Omental fat pad (tissue), 4 donors: ENCODE measurements around the gene TMEM72. TPM values are rescaled to one million over a fixed set of nuclear protein-coding genes. Genes with fewer than 3 reads are reported as not detected.

Source experiments
- ATAC-seq: fragments of 150-250 bp; one replicate; pipeline ENCODE4 v1.9.1; 2016; ENCODE audit warnings: mild to moderate bottlenecking, moderate library complexity; ENCODE audit not compliant: low FRiP score
- DNase-seq: peaks from one replicate; pipeline ENCODE4 v3.0.0-alpha.2; 2019; ENCODE audit warnings: low spot score
- total RNA-seq, 4 donors: library from RNA; depleted of rRNA; stranded (reverse); fragments of >200 nt; gene quantifications; one replicate each; pipeline ENCODE4 v1.1.0, GENCODE V29; 2016
- TF ChIP-seq, protein P1 (sequence below), 3 donors: fragments of 450-650 bp; IDR thresholded peaks; one replicate each; pipeline ENCODE4 v1.5.1; 2016 to 2017; ENCODE audit warnings: antibody characterized with exemption in 3 of 3, mild to moderate bottlenecking in 3 of 3, moderate library complexity in 2 of 3

TMEM72 gene
- total RNA-seq, 4 donors from 2014 or later, result not detected

DNA sequence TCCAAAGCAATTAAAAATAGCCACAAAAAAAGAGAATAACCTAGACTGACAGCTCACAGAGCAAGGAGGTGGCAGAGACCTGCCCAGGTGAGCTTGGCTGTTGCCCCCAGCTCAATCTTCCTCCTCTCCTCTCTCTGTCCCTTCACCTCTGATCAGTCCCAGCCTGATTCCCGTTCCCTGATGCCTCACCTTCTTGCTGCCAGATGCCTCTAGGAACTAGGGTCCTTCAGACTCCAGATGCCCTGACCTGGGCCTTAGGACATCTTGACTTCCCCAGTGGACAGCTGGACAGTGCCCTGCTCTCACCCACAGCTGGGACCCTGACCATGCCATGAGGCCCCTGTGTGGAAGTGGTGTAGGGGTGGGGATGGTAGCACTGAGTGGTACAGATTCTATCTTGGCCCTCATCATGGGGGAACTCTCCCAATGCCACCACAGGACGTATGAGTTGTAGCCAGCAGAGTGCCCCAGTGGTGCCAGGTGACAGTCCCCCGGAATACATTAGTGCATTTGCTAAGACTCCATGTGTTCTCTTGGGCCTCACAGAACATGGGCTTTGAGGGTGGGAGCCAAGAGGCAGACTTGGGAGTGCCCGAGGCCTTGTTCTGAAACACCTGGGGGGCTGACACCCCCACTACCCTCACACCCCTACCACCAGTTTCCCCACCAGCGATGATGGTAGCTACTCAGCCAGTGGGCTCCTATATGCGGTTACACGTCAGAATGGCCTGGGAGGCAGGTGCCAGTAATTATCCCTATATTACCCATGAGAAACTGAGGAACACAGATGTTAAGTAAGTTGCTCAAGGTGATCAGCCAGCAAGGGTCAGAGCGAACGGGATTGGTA, 65.4 kb downstream of the TMEM72 start:
- TF ChIP-seq, protein P1, sequence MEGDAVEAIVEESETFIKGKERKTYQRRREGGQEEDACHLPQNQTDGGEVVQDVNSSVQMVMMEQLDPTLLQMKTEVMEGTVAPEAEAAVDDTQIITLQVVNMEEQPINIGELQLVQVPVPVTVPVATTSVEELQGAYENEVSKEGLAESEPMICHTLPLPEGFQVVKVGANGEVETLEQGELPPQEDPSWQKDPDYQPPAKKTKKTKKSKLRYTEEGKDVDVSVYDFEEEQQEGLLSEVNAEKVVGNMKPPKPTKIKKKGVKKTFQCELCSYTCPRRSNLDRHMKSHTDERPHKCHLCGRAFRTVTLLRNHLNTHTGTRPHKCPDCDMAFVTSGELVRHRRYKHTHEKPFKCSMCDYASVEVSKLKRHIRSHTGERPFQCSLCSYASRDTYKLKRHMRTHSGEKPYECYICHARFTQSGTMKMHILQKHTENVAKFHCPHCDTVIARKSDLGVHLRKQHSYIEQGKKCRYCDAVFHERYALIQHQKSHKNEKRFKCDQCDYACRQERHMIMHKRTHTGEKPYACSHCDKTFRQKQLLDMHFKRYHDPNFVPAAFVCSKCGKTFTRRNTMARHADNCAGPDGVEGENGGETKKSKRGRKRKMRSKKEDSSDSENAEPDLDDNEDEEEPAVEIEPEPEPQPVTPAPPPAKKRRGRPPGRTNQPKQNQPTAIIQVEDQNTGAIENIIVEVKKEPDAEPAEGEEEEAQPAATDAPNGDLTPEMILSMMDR (IDR thresholded peaks at IDR 0.05), result no peak
- DNase-seq, result no peak
- no peak for ATAC-seq

DNA sequence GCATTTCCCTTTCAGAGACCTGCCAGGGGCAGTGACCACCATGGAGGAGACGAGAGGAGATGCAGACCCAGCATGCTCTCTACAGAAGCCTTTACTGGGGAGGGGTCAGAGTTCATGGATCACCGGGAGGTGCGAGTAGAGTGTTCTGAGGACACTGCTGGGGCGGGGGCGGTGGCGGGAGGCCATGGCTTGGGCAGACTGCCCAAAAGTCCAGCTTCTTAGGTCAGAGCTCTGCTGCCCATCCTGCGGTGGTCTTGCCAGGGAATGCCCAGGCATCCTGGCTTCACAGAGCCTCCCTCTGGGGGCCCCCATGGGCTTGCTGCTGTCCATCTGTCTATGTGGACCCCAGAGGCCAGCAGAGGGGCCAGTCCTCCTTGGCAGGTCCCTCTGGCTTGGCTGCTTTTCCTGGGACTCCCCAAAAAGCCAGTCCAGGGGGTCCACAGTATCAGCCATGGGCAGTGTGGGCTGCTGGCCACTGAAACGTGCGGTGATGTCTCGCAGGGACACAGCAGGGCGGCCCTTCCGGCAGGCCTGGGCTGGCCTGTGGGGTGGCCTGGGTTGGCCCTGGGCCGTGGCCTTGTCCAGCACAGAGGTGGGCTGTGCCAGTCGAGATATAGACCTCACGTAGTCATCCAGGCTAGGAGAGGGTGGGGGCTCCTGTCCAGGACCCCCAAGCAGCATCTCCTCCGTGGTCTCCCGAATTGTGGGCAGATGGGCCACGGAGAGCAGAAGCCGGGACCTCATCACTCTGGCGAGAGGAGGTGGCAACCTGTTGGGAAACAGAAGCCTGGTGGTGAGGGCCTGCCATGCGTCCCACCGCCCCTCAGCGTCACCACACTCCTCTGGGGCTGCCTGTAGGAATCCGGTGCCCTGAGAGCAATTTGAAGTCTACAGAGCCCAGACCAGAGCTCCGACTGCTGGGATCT, 66.4 kb downstream of the TMEM72 start:
- TF ChIP-seq, protein P1 (IDR thresholded peaks at IDR 0.05), result no peak
- ATAC-seq (no peak), DNase-seq (no peak)

DNA sequence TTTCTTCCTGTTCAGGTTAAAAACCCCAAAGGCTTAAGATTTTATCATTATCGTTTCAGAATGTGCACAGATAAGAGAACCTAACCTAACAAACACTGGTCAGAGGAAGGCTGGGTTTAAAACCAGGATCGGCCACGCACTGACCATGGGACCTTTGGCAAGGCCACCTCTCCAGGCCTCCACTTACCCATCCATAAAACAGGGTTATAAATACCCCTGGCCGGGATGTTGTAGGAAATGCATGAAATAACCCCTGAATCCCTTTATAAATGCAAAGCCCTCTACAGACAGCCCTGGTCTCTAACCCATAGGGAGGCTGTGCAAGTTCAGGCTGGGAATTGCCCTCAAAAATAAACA, 67.1 kb downstream of the TMEM72 start:
- ATAC-seq (no peak), DNase-seq (no peak)
- TF ChIP-seq, protein P1 (IDR thresholded peaks at IDR 0.05), result no peak

DNA sequence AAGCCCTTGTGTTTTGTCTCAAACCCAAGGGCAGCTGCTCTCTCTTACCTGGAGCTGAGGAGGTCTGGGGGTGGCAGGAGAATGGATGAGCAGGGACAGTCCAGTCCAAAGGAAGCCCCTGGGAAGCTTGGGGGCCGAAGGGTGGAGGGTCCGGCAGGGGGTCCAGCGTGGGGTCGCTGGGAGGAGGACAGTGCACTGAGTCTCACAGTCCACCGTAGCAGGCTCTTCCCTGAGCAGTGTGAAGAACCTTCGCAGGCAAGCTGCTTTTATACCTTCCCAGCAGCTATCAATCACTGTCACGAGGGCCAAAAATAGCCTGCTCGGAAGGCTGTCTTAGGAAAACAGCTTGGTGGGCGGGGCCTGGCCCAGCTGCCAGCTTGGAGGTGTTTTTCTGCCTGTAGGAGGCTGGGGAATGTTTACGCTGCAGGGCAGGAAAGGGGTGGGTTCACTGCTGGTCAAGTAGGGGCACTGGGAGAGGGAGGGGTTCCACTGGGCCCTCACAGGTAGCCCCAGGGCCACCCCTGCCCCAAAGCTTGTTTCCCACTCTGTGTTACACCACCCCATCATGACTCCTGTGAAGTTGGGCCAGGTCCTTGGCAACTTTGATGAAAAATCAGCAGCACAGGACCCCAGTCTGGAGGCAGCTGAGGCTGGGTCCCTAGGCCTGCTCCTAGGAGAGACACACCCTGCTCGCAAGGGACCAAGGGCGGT, 67.6 kb downstream of the TMEM72 start, which contains the start of gene DEPP1:
DEPP1 (minus strand) TSS at position 240 of the 711 bp plus-strand sequence. CDS start 779 bp downstream, outside the sequence.
- ATAC-seq, result peak; percentile 52
- TF ChIP-seq, protein P1 (IDR thresholded peaks at IDR 0.05), result no peak

DNA sequence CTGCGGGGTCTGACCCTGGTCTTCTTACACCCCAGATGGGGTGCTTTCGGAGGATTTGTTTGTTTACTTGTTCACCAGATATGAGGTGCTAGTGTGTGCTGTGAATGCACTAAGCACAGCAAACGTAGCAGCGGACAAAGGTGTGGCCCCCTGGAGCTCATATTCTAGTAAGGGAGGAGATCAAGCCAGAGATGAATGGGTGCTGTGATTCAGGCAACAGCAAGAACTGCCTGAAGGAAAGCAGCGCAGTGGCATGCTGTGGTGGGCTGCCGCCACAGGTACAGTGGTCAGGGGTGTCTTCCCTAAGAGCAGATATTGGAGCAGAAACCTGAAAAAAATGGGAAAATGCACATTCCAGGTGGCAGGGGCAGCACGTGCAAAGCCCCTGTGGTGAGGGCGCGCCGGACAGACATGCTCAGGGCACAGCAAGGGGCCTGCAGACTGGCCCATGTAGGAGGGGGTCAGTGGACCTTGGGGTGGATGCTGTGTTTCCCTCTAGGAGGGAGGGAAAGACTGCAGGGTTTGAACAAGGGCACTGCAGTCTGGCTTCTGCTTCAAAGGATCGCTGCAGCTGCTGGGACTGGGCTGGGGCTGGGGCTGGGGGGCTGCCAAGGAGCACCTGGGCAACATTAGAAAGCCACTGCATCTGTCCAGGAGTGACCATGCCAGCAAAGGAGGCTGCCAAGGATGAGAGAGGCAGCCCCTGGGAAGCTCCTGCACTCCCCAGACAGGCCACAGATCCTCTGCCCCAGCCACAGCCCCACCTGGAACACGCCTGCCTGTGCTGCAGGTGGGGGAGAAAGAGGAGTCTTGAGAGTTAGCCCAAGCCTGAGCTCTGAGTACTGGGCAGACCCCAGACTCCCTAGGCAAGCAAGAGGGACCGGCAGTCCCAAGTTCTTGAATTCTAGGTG, 68.4 kb downstream of the TMEM72 start:
- no peak for DNase-seq
- no peak for ATAC-seq
- TF ChIP-seq, protein P1 (IDR thresholded peaks at IDR 0.05), result no peak

More for the DNA sequence above, 67.6 kb downstream of the TMEM72 start, which contains the start of gene DEPP1:
- DNase-seq, result peak; percentile 87
